ENCODE results near the gene SLC35E1.

SLC35E1 gene

GRCh38 chr19:16614941-16615340 is 42.7 kb upstream of the SLC35E1 start:
- peak overlapping the region; percentile 72 for H3K27ac ChIP-seq
- no peak for TF ChIP-seq CTCF (conservative IDR thresholded peaks at IDR 0.05)

GRCh38 chr19:16613841-16614240 is 41.6 kb upstream of the SLC35E1 start:
- no peak for TF ChIP-seq CTCF (conservative IDR thresholded peaks at IDR 0.05)
- H3K27ac ChIP-seq, result peak overlapping the region; percentile 72

- TF ChIP-seq CTCF (conservative IDR thresholded peaks at IDR 0.05), result no peak
Measured at GRCh38 chr19:16612636-16613035, 40.4 kb upstream of the SLC35E1 start.

GRCh38 chr19:16611121-16611520 is 38.9 kb upstream of the SLC35E1 start:
- H3K27ac ChIP-seq, result peak overlapping the region; percentile 87; the same call in 1 of the 2 replicates
- TF ChIP-seq CTCF (conservative IDR thresholded peaks at IDR 0.05), result no peak

More at GRCh38 chr19:16612636-16613035, 40.4 kb upstream of the SLC35E1 start:
- H3K27ac ChIP-seq, result peak overlapping the region; percentile 72

- TF ChIP-seq CTCF (conservative IDR thresholded peaks at IDR 0.05), result no peak
- H3K27ac ChIP-seq, result peak overlapping the region; percentile 87
Measured at GRCh38 chr19:16609511-16610200, 37.4 kb upstream of the SLC35E1 start.

- H3K27ac ChIP-seq, result peak overlapping the region; percentile 87
- TF ChIP-seq CTCF (conservative IDR thresholded peaks at IDR 0.05), result no peak
Measured at GRCh38 chr19:16608290-16608739, 36.1 kb upstream of the SLC35E1 start.

- H3K27ac ChIP-seq, result peak overlapping the region; percentile 87
- TF ChIP-seq CTCF (conservative IDR thresholded peaks at IDR 0.05), result no peak
Measured at GRCh38 chr19:16607819-16608218, 35.6 kb upstream of the SLC35E1 start.

Measured in VCaP (cell line).